Testis (tissue), 3 donors: ENCODE data around the gene CEP104. TPM values are rescaled to one million over a fixed set of nuclear protein-coding genes. Genes with fewer than 3 reads are reported as not detected.

ENCODE experiments used
- DNase-seq: peaks from one replicate; pipeline ENCODE4 v3.0.0-alpha.2; 2019
- H3K27ac ChIP-seq, 2 donors: fragments of 200-600 bp; sonication (generic); one replicate each; pipeline ENCODE4 v1.5.1; 2019
- H3K27me3 ChIP-seq: fragments of 200-600 bp; sonication (generic); one replicate; pipeline ENCODE4 v1.5.1; 2019
- H3K36me3 ChIP-seq: fragments of 200-600 bp; sonication (generic); one replicate; pipeline ENCODE4 v1.5.1; 2017; ENCODE audit warnings: low read depth; ENCODE audit errors: missing control alignments
- H3K4me1 ChIP-seq: fragments of 200-600 bp; sonication (generic); one replicate; pipeline ENCODE4 v1.5.1; 2019
- H3K4me3 ChIP-seq, 2 donors: fragments of 200-600 bp; sonication (generic); one replicate each; pipeline ENCODE4 v1.5.1; 2017 to 2019
- H3K9me3 ChIP-seq: fragments of 200-600 bp; sonication (generic); one replicate; pipeline ENCODE4 v1.5.1; 2017
- CTCF ChIP-seq, 3 experiments: fragments of 450-650 bp in 2 of 3; fragments of 200-600 bp in 1 of 3; sonication (generic) in 1 of 3; IDR thresholded peaks; one replicate each; pipeline ENCODE4 v1.5.1; 2016 to 2019; ENCODE audit warnings: antibody characterized with exemption in 3 of 3, mild to moderate bottlenecking in 2 of 3, moderate library complexity in 1 of 3
- POLR2A ChIP-seq: fragments of 450-650 bp; IDR thresholded peaks from one replicate; pipeline ENCODE4 v1.6.1; 2017; ENCODE audit warnings: antibody characterized with exemption, mild to moderate bottlenecking, moderate library complexity
- WGBS, 2 donors: methylation state at CpG; one replicate each; pipeline ENCODE4 v1.1.5; 2018; 5-methylcytosine and 5-hydroxymethylcytosine counted together
- intact Hi-C: fragments of 100-400 bp; cut with DNase I; formaldehyde crosslinking; loops from one replicate; pipeline ENCODE4 v1.15.1; 2023; ENCODE audit warnings: low total_unique reads
- polyA plus RNA-seq: library from polyadenylated mRNA; stranded (reverse); fragments of 350-450 nt; fragmentation: Illumina TruSeq; extraction: RNeasy Lipid Tissue Mini Kit (QIAGEN cat#74804); gene quantifications from one replicate; pipeline ENCODE4 v1.2.3, GENCODE V29; 2014; ENCODE audit warnings: low read depth, low replicate concordance; ENCODE audit not compliant: insufficient read depth
- total RNA-seq, 2 donors: library from RNA; depleted of rRNA; stranded (reverse); fragments of >200 nt; gene quantifications; one replicate each; pipeline ENCODE4 v1.2.3, GENCODE V29; 2016

Gene CEP104
- total and polyA plus RNA-seq, 3 donors from 2014 or later, result 41.5 to 80.4 (median 55.1) TPM

GRCh38 chr1:3865606-3866160, 8.7 kb upstream of the CEP104 start:
- Histone ChIP-seq H3K27ac (no peak overlapping the region), H3K4me3 (no peak overlapping the region), H3K27me3 (no peaks in the 10 kb centered on the region), H3K36me3 (no peaks in the 10 kb centered on the region), H3K4me1 (no peaks in the 10 kb centered on the region), H3K9me3 (no peaks in the 10 kb centered on the region)
- no peak for DNase-seq
- WGBS, 2 donors, result 58 to 82% methylated on average over 8 to 18 of the region's 18 CpGs
- intact Hi-C loops, result no loop called here
- TF ChIP-seq POLR2A, result no peak
- TF ChIP-seq CTCF (IDR thresholded peaks at IDR 0.05), result no peak

- Histone ChIP-seq H3K36me3 (no peaks in the 10 kb centered on the region), H3K9me3 (no peaks in the 10 kb centered on the region), H3K4me1 (no peaks in the 10 kb centered on the region), H3K27ac (no peak overlapping the region), H3K27me3 (no peaks in the 10 kb centered on the region), H3K4me3 (no peak overlapping the region)
- TF ChIP-seq CTCF (IDR thresholded peaks at IDR 0.05) (no peak), POLR2A (no peak)
- intact Hi-C loops, result no loop called here
- WGBS, 2 donors, result 93 to 94% methylated on average over 6 of the region's 6 CpGs
- DNase-seq, result no peak
These were observed 7.9 kb upstream of the CEP104 start for GRCh38 chr1:3864884-3865283.

- Histone ChIP-seq H3K4me1 (no peaks in the 10 kb centered on the region), H3K4me3 (no peak overlapping the region), H3K27ac (no peak overlapping the region), H3K9me3 (no peaks in the 10 kb centered on the region), H3K36me3 (no peaks in the 10 kb centered on the region), H3K27me3 (no peaks in the 10 kb centered on the region)
- no peak for TF ChIP-seq CTCF (IDR thresholded peaks at IDR 0.05)
- TF ChIP-seq POLR2A, result no peak
- intact Hi-C loops, result no loop called here
- no peak for DNase-seq
- WGBS, 2 donors, result 79 to 86% methylated on average over 12 of the region's 12 CpGs
These were observed 6.4 kb upstream of the CEP104 start for GRCh38 chr1:3863231-3863935.

- Histone ChIP-seq H3K4me3 (peak overlapping the region in 1 of 2 donors; percentile 87), H3K4me1 (peaks cover 9% of the 10 kb centered on the region), H3K36me3 (no peaks in the 10 kb centered on the region), H3K27me3 (no peaks in the 10 kb centered on the region), H3K9me3 (no peaks in the 10 kb centered on the region), H3K27ac (no peak overlapping the region)
- TF ChIP-seq POLR2A (no peak), CTCF (IDR thresholded peaks at IDR 0.05) (no peak)
- DNase-seq, result no peak
- WGBS, 2 donors, result 56 to 58% methylated on average over 22 to 34 of the region's 34 CpGs
- intact Hi-C loops, result no loop called here
These were observed 1.4 kb upstream of the CEP104 start for GRCh38 chr1:3858231-3858981.
